Hindlimb muscle (tissue), 1 donor: ENCODE data around the gene ZMAT3. TPM values are rescaled to one million over a fixed set of nuclear protein-coding genes. Genes with fewer than 3 reads are reported as not detected.
"Not testable (repeated sequence)": the region's sequence is repeated elsewhere in the genome, so short reads cannot be mapped to it uniquely, and the experiment has no call there.

Experiments
- DNase-seq: peaks from one replicate; pipeline ENCODE4 v3.0.0-alpha.2; 2013
- polyA plus RNA-seq: library from polyadenylated mRNA; unstranded; fragments of 120-200 nt; gene quantifications from one replicate; pipeline ENCODE4 v1.2.1, GENCODE V29; 2013; ENCODE audit not compliant: insufficient read length

The ZMAT3 gene
- polyA plus RNA-seq, 1 donor: 5.6 TPM

GRCh38 chr3:179068779-179069530 is 2.7 kb downstream of the ZMAT3 start:
- DNase-seq: no peak

GRCh38 chr3:179067839-179068238 is 3.8 kb downstream of the ZMAT3 start:
- no peak for DNase-seq

GRCh38 chr3:179067291-179067690 is 4.3 kb downstream of the ZMAT3 start:
- DNase-seq: no peak

- DNase-seq: no peak
Measured at GRCh38 chr3:179063945-179064560, 7.6 kb downstream of the ZMAT3 start.

- no peak for DNase-seq
Measured at GRCh38 chr3:179056326-179056725, 15.3 kb downstream of the ZMAT3 start.

GRCh38 chr3:179054565-179054964 is 17.0 kb downstream of the ZMAT3 start:
- DNase-seq: not testable (repeated sequence)

GRCh38 chr3:179046497-179047353 is 24.9 kb downstream of the ZMAT3 start:
- no peak for DNase-seq

GRCh38 chr3:179045719-179046402 is 25.7 kb downstream of the ZMAT3 start:
- no peak for DNase-seq

- not testable (repeated sequence) for DNase-seq
Measured at GRCh38 chr3:179038899-179039251, 32.7 kb downstream of the ZMAT3 start.

- DNase-seq: no peak
Measured at GRCh38 chr3:179038216-179038898, 33.3 kb downstream of the ZMAT3 start.

- DNase-seq: no peak
Measured at GRCh38 chr3:179037351-179037750, 34.3 kb downstream of the ZMAT3 start.

GRCh38 chr3:179036626-179037300 is 34.8 kb downstream of the ZMAT3 start:
- no peak for DNase-seq

- no peak for DNase-seq
Measured at GRCh38 chr3:179036226-179036625, 35.4 kb downstream of the ZMAT3 start.

GRCh38 chr3:179035232-179035631 is 36.4 kb downstream of the ZMAT3 start:
- no peak for DNase-seq

- not testable (repeated sequence) for DNase-seq
Measured at GRCh38 chr3:179033304-179033657, 38.3 kb downstream of the ZMAT3 start.

- not testable (repeated sequence) for DNase-seq
Measured at GRCh38 chr3:179032454-179033303, 38.9 kb downstream of the ZMAT3 start.

- DNase-seq: no peak
Measured at GRCh38 chr3:179029096-179029495, 42.5 kb downstream of the ZMAT3 start.

GRCh38 chr3:179028408-179028807 is 43.2 kb downstream of the ZMAT3 start:
- DNase-seq: no peak

- peak; percentile 23 for DNase-seq
Measured at GRCh38 chr3:179027326-179027900, 44.2 kb downstream of the ZMAT3 start.

- no peak for DNase-seq
Measured at GRCh38 chr3:179026636-179027035, 45.0 kb downstream of the ZMAT3 start.
